ENCODE measurements around the gene GNPDA2.

GNPDA2 gene

DNA sequence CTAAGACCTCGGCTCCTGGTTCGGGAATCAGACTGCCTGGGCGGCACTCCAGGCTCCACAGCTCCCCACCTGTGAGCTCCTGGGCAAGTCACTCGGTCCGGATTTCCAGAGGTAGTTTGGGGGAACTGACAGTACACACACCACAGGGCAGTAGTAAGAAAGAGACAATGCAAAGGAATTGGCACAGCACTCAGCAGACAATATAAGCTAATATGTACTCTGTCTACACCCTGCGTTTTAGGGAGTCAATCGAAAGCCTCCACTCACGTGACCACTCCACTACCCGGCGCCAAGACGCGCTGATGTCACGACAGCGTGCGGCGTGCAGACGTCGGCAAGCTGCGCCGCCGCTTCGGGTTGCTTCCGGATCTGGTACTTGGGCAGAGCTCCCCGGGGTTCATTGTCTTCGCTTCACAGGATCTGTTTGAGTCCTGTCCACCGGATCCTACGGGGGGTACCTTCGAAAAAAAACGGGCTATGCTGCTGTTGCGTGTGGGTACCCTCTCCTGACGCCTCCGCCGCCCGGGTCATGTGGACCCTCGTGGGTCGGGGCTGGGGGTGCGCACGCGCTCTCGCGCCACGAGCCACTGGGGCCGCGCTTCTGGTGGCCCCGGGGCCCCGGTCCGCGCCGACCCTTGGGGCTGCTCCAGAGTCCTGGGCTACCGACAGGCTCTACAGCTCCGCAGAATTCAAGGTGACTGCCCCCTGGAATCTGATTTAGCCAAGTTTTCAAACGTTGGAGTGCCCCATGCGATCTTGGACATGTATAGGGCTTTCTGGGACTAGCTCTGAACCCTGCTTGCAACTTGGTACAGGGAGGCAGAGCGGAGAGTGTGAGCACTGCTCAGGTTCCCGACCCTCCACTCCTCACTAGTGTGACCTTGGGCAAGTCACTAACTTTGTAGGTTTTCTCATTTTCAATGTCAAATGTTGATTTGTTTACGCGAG lies 48.0 kb downstream of the GNPDA2 start, which contains the start of gene GUF1:
GUF1 (plus strand) TSS at position 327 of the 948 bp plus-strand sequence; CDS start at position 530, 203 bp downstream.
- peak; percentile 83 for DNase-seq

DNA sequence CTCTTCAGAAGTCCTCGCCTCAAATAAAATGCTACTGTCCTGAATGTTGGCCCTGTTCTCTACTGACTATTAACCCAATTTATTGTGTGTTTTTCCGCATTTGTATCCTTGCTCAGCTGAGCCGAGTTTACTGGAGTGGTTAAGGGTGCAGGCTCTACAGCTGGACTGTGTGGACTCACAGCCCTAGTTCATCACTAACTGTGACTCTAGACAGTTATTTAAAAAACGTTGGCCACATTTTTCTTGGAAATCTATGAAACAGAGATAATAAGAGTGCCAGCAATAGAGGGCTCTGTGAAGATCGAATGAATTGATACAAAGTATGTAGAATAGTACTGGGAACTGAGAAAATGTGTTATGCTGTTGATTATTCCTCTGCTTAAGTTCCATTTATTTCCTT lies 51.0 kb downstream of the GNPDA2 start:
- DNase-seq: no peak

DNA sequence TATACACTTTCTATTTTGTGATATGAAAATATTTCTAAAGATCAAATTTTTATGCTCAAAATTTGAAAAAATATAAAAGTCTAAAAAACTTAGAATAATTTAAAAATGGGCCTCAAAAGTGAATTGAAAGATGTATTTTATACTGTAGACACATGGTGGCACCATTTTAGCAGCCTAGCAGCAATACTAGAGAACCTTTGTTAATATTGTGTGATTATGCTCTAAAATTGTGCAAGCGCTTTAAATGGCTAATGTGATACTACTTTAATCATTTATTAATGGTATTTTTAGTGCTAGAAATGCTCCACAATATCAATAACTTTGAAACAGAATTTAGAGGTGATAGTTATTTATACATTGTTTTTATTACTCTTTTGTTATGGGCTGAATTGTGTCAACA lies 51.9 kb downstream of the GNPDA2 start:
- DNase-seq: no peak

GRCh38 chr4:44671636-44672035 lies 54.7 kb downstream of the GNPDA2 start:
- DNase-seq: no peak

DNA sequence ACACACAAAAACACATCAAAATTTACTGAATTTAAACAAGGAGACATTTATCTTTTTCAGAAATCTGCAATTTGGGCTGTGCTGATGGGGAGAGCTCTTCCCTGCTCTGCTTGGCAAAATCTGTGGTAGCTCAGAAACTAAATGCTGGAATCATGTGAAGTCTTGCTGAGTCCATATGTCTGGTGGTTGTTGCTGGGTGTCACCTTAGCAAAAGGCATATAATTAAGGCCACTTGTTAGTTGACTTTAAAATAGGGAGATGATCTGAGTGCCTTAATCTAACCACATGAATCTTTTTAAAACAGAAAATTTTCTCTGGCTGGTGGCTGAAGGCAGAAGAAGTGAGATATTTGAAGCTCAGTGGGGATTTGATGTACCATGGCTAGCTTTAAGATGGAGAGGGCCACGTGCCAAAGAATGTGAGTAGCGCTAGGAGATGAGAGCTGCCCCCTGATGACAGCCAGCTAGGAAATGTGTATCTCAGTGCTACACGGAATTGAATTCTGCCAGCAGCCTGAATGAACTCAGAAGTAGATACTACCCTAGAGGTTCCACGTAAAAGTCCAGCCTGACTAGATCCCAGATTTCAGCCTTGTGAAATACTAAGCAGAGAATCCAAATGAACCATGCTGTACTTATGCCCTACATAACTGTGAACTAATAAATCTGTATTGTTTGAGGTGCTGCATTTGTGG lies 55.7 kb downstream of the GNPDA2 start:
- DNase-seq: no peak

GRCh38 chr4:44668526-44668925 lies 57.8 kb downstream of the GNPDA2 start:
- DNase-seq: no peak

DNA sequence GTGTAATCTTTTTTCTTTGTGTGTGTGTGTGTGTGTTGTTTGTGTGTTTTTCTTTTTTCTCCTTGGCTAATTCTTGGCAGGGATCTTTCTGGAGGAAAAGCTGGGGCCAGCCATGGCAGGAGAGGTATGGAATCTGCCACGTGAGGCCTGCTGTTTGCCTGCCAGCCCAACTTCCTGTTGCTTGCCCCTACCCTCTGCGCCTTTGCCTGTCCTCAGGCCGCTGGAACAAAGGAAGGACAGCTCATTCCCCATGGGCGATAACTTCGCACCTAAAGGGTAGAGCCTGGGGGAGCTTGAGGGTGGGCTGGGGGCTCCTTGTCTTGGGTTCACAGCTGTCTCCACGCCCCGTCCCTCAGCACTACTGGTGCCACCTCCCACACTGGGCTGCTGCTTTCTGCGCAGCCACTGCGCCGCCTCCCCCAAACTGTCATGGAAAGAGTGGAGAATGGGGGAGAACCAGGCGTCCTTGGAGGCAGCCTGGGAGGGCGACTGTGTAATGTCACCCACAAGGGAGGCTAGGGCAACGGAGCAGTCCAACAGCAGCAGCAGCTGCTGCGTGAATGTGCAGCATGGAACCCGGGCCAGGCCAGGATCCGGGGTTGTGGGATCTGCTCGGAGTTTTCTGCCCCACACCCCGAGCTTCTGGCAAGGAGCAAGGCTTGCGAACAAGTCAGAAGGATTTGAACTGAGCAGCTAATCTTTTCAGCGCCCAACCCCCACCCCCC lies 62.7 kb downstream of the GNPDA2 start:
- no peak for DNase-seq

- no peak for DNase-seq
These were observed 63.7 kb downstream of the GNPDA2 start for GRCh38 chr4:44662623-44663005.

DNA sequence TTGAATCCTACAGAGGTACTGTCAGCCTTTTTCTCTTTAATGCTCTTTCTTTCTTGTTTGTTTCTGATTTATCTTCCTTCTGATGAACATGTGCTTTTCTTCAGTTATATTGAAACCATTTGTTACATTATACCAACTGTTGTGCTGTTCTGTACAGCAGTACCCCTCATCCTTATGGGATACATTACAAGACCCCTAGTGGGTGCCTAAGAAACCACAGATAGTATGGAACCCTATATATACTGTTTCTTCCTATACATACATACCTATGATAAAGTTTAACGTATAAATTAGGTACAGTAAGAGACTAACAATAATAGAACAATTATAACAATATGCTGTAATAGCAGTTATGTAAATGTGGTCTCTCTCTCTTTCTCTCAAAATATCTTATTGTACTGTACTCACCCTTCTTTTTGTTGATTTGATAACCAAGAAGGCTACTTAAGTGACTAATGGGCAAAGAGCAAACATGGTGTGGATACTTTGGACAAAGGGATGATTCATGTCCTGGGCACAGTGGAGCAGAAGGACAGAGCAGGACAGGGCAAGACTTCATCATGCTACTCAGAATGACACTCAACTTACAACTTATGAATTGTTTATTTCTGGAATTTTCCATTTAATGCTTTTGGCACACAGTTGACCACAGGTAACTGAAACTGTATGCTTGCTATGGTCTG lies 64.3 kb downstream of the GNPDA2 start:
- DNase-seq: no peak

- no peak for DNase-seq
These were observed 66.0 kb downstream of the GNPDA2 start for GRCh38 chr4:44660396-44660795.

DNA sequence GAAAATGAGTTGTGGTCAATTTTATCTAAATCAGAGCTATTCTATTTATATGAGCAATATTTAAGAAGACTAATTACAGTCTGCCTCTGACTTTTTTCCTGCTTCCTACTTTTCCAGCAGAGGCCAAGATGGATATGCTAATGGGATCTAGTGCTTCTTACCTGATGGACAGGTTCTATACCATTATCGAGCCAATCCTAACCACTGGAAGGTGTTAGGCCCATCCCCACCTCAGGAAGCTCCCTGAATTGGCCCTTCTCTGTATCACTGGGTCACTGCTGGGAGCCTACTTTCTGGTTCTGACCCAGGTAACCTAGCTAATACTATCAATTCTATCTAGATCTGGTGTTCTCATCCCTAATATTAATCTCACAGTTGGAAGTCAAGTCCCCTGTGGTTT lies 74.4 kb downstream of the GNPDA2 start:
- DNase-seq: no peak

All from stimulated activated CD4-positive, alpha-beta T cell treated with anti-CD3 and anti-CD28 coated beads, Interleukin-12 subunit alpha, Interleukin-12 subunit beta, amount 100 ng/mL, for 4 hours (primary cell).